Fibroblast of the conjunctiva (primary cell): Measurements from ENCODE around the gene SETBP1.
A peak's percentile ranks its signal among the peaks of the same experiment; 100 is the strongest.

Experiments
- DNase-seq: peaks from one replicate; pipeline ENCODE4 v3.0.0-alpha.2; 2010; ENCODE audit warnings: low read depth

SETBP1 gene

DNA sequence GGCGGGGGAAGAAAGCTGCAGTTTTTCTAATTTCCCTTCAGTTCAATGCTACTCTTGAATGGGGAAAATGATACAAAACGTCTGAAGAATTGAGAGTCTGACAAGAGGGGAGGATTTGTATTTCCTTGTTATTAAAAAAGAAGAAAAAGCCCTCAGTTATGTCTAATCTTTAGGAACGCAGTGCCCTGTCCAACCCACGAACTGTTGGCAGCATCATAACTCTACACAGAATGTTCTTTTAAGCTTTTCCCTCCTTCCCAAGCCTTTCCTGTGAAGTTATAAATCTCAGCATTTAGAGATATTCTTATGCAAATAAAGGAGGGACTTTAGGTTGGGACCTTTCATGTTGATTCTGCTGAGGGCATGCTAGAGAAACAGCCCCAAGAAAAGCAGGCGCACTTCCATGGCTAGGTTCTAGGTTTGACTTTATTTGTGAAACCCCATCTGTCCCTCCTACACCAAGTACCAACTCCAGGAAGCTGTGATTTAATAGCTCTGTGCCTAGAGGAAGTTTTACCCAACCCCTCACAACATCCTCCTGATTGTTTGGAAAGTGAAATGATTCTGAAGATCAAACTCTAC is 288.6 kb downstream of the SETBP1 start:
- DNase-seq = no peak

DNA sequence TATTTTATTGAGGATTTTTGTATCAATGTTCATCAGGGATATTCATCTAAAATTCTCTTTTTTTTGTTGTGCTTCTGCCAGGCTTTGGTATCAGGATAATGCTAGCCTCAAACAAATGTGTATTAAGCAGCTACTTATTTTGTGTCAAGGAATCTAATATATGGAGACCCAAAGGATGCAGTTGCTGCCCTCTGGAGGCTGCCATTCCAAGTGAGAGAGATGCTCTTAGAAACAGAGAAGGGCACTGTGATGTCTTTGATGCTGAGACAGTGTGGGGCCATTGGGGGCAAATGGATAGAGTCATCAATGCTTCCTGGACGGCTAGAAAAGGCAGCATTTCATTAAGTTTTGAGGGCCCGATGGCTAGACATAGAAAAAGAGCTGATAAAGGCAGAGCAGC is 292.6 kb downstream of the SETBP1 start:
- no peak for DNase-seq

DNA sequence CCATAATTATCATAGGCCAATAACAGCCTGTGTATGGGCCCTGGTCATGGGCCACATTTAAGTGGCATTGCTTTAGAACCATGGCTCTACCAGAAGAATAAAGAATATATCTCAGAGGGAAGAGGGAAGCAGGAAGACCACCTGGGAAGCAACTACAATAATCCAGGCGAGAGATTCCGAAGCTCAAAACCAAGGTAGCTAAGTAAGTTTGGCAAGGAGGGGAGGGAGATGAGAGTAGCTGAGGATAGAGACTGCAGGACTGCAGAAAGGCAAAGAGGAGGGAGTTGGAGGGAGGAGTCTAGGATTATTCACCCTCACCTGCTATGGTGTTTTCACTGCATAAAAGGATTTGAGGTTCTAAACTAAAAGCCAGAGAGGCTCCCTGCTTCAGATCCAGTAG is 293.5 kb downstream of the SETBP1 start:
- DNase-seq = no peak

DNA sequence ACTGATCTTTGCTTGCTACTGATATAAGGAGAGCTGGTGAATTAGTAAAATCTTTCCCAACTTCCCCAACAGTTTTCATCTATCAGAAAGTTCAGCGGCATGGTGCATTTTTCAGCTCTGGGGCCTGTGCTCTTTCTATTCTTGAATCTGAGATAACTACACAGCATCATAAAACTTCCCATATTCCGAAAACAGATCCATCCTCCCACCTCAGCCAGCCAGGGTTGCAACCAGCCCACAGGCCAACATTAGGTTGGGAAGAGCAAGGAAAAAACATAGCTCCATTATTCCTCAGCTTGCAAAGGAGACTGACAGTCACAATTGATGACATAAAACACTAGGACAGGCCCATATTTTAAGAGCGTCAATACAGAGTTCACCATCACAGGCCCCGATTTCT is 297.2 kb downstream of the SETBP1 start:
- DNase-seq = no peak

DNA sequence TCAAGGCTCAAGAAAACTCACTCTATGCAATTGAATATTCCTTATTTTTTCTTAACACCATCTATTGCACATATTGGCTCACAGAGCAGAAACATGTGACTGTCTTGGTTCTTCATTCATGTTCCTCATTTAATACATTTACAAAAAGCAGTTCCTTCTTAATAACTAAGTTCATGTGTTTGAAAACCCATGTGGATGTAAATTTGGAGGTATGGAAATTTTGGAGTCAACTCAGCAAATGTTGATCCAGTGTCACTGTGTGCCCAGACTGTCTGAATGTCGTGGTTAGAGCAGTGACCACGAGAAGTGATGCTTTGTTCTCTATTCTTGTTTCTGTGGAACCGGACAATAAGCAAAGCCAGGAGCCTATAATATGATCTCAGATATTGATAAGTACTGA is 299.1 kb downstream of the SETBP1 start:
- DNase-seq = no peak

DNA sequence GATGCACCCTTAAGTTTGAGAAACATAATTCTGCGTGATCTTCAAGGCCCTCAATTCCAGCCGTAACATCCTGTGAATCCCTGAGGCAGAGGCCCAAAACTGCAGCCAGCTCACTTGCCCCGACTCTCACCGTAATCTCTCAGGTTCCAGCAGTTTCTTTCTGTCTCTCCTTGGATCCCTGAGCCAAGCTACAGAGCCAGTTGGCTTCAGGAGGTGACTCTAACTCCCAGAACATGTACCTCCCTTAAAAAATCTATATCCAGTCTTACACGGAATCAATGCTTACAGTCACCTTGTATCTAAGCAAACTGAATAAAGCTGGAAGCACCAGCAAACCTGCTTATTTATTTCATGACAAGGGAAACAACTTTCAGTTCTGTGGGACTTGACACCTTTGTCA is 300.4 kb downstream of the SETBP1 start:
- no peak for DNase-seq

DNA sequence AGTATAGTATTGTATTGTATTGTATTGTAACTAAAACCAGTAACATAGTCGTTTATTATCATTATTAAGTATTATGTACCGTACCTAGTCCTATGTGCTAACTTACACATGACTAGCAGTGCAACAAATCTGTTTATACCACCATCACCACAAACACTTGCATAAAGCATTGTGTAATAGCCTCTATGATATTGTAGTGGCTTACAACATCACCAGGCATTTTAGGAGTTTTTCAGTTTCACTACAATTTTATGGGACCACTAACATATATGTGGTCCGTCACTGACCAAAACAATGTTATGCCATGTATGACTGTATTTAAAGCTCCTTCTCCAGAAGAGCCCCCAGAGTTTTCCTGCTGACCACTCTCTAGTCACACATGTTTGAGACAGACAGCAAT is 306.2 kb downstream of the SETBP1 start:
- no peak for DNase-seq

DNA sequence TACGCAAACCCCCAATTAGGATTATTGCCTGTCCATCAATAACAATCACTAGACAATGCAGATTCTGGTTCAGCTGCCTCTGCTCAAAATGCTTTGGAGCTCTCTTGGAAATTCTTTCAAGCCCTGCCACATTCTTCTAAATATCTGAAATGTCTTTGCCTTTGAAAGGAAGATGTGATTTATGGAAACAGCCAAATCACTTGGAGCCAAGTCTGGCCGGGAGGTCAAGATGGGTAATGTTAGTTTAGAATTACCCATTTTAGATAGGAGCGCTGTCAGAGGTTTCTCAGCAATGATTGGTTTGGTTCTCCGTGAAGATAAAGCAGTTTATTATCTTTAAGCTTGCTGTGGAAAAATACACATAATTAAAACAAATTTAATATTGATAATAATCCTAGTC is 306.7 kb downstream of the SETBP1 start:
- DNase-seq = no peak

DNA sequence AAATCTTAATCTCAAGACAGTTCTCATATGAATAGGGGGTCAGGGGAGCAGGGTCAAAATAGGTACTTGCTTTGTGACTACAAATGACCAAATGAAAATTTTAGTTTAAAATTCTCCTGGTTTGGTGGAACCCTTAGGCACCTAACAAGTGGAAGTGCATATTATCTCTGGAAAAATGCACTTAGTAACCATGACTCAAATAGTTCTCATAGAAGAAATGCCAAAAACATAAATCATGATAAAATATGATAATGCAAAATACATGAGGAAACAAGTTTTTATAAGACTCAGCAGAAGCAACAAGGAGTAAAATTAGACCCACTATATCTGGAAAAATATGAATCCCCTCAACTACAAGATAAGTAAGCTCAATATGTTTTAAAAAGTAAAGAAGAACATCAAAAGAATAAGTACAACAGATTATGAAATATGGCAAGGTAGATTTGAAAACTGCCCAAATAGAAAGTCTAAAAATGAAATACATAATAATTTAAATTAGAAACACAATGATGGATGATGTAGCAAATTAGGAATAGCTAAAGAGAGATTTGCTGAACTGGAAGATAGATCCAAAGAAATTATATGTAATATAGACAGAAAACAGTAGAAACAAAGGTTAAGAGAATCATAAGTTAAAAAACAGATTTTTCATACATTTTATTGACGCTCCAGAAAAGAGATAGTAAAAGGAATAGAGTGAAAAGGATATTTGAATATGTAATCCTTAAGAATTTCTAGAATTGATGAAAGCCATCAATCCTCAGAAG is 308.3 kb downstream of the SETBP1 start:
- no peak for DNase-seq

DNA sequence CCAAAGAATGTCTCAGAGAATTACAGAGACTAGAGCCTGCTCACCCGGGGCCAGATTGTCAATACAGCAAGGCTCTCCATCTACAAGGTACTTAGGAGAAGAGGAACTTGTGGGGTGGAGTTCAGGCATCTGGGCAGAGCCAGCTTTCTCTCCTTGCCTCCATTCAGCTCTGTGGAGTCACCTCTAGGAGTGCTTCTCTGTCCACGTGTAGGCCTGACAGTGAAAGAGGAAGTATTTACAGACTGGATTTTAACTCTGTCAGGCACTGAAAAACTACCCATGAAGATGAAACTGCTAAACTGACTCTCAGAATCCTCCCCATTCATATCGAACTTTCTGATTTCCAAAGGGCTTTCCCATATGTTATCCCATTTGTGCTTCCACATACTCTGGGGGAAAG is 315.6 kb downstream of the SETBP1 start:
- no peak for DNase-seq

DNA sequence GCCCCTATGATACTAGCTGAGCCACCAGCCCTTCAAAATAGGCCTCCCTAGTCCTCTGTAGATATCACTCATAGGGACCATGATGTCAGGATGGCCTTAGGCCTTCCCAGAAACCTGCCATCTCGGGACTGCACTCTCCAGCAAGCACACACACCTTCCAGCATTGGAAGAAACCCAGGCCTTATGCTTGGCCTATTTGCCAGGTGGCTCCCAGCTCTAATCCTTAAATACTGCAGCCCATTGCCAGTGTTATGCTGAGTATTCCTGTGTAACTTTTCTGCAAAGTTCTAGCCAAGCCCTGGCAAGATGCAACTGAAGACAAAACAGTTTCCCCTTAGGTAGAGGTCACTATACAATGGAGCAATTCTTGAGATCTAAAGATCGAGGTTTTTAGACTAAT is 316.5 kb downstream of the SETBP1 start:
- DNase-seq = no peak

DNA sequence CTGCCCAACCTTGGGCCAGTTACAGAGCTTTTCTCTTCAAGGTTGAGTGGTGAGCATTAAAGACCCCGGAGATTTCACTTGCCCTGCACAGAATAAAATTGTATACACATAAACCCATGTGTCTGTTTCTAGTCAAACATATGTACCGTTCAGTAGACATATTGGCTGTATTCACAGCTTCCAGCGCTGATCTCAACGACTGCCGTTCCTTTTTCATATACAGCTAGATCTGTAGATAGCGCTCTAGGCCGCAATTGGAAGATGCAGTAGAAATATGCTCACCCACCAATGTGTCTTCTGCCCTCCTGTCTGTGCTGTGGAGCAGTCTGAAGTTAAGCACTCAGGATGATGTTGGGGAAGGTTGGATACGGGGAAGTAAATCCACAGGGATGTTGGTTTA is 317.7 kb downstream of the SETBP1 start:
- no peak for DNase-seq

DNA sequence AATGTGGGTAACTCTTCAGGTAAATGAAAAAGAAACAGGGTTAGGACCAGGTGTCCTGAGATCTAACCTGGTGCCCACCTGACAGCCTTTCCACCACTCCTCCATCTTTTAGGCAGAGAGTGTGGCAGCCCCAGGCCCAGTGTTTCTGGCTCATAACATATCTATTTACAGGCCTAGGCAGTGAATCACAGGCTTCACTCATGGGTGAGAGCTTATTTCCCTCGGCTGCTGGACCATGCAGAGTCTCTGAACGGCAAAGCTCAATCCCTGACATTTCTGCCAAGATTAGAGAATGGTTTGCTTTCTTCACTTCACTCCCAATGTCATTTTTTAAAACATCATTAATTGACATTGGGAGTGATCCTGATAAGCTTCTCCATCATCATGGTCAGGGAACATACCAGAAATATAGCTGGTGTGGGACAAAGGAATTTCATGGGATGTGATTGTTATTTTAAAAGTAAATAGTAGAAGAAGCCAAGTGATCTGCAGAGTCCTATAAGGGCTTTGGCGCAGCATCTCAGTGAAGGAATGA is 323.9 kb downstream of the SETBP1 start:
- no peak for DNase-seq

DNA sequence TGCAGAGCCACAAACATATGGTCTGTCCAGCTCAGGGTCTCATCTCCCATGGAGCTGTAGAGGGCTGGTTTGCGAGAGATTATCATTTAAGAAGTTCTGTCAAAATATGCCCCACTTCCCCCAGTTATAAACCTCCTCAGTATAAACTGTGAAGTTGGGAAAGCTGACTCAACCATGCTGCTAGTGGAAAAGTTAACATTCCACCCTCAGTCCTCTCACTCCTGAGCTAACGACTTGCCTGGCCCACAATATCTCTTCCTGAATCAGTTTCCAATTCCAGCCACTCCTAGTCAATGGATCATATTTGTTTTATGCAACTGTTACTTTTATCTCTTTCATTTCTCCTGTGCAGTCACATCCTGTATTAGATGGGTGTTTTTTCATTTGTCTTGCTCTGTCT is 326.2 kb downstream of the SETBP1 start:
- no peak for DNase-seq

DNA sequence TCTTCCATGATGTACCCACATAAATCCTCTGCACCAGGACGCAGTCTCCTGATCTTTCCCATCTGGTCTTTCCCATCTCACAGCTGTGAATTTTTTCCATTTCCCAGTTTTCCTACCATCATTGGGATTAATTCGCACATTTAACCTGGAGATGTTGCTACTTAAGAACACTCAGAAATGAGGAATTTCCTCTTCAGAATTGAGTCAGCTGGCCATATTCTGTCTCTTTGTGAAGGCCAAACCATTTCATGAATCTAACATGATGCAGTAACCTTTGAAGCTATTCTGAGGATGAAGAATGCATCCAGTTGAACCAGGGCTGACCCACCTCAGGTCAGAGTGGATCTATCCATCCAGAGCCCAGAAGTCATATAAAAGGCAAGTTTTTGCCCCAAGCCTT is 326.8 kb downstream of the SETBP1 start:
- no peak for DNase-seq

DNA sequence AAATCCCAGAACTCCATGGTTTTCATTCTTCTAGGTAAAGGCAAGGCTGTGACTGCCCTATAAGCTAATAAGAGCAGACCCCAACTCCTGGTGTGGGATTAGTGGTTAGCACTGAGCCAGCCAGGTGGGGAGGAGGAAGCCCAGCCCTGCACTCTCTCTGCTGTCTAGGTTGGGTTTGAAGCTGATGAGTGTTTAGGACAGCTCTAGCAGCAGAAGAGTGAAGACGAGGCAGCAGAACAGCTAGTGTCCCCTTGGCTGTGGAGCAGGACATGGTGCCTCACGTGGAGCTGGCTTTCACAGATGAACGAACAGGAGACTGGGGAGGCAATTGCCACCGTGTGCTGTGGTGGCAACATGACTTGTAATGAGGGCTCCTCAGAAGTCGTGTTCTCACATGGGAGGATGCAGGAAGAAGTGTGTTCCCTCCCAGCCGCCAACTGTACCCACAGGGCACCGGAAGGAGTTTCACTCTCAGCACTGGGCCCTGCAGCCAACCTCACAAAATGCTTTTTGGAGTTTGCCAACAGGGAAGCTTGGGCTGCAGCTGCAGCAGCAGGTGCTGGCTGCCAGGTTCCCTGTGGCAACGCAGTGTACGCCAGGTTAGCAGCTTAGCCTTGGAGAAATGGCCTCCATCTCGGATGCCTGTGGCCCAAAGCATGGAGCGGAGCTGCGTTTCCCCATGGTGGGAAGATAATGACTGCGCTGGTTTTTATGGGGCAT is 328.2 kb downstream of the SETBP1 start:
- no peak for DNase-seq

DNA sequence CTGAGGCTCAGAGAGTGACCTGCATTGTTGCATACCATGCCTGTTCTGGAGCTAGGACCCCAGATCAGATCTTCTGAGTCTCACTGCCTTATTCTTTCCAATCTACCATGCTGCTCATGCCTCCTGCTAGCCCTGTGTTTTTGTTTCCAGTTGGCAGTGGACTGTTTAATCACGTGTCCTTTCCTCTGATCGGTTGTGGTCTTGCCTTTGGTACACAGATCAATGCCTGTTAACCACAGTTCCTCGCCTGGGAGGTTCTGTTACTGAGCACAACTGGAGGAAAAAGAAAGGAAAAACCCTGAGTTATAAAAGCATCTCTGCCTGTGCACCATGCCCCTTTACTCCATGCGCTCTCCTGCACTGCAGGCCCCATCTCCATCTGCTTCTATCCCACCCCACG is 329.1 kb downstream of the SETBP1 start:
- no peak for DNase-seq

DNA sequence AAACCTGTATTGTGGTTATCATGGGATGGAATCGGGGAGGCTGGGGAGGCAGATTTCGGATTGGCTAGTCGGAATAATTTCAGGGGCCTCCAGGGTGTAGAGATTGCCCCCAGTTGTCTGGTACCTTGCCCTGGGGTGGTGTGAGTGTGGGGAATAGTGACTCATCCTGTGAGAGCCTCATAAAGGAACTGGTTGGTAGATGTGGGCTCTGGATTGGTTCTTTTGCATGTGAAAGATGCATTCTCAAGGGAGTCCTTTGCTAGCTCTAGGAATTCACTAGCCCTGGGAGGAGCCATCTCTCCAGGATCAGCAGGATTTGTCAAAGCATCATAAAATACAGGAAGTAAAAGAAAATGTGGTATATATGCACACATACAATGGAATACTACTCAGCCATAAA is 331.6 kb downstream of the SETBP1 start:
- no peak for DNase-seq

DNA sequence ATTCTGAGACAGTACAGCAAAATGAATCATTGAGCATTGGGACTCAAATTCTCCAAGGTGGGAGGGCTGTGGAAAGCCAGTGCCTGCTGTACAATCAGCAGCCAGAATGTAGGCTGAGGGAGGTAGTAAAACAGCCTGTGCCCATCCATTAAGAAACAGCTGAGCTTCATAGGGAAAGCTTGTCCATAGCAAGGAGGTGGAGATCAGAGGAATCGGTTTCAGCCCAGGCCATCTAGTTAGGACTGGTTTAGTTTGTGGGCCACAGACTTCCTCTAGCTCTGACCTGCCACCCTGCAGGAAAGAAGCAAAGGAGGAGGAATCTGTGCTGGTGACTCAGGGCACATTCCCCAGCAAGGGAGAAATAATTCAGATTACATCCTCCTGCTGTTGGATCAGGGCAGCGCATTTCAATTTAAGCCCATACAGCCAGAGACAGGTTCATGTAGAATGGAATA is 333.4 kb downstream of the SETBP1 start:
- peak; percentile 43 for DNase-seq

DNA sequence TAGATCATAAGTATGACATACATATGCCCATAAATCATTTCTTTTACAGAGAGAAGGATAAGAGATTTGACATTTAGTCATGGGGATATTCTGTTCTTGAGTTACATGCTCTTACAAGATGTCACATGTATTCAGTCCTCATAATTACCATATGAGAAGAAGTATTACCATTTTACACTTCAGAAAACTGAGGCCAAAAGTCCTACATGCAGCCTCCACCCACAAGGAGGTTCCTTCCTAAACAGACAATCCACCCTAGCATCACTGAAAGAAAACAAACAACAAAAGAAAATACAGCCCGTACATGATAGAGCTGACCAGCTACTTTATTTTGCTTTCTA is 335.1 kb downstream of the SETBP1 start:
- no peak for DNase-seq

DNA sequence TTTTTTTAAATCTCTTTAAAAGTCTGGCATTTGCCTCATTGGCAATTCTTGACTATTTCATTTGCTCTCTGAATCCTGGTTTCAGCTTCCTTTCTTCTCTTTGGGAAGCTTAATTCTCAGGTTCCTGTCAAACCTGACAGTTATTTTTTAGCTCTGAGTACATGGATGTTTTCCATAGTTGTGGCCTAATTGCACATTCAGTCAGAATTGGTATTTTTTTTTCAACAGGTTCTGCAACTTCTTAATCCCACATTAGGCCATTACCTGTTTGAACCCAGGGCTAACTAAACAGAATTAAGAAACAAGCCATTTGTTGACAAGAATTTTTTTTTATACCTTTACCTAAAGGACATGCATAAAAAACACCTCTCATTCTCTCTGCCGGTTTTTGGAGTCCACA is 338.8 kb downstream of the SETBP1 start:
- no peak for DNase-seq

DNA sequence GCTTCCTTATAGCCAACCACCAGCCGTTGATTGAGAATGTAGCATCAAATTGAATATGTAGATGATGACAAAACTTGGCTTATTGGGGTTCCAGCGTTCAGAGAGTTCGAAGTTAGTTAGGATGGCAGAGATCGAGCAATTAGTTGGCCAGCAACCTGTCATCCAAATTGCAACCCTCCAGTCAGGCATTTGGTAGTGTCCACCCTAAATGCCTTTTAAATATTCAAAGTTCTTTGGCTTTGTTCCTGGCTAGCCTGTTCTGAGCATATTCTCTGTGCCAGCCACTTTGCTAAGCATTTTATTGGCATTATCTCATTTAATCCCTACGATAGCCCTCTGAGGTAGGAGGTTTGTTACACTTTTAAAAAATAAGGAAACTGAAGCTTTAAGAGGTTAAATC is 342.8 kb downstream of the SETBP1 start:
- DNase-seq = no peak

DNA sequence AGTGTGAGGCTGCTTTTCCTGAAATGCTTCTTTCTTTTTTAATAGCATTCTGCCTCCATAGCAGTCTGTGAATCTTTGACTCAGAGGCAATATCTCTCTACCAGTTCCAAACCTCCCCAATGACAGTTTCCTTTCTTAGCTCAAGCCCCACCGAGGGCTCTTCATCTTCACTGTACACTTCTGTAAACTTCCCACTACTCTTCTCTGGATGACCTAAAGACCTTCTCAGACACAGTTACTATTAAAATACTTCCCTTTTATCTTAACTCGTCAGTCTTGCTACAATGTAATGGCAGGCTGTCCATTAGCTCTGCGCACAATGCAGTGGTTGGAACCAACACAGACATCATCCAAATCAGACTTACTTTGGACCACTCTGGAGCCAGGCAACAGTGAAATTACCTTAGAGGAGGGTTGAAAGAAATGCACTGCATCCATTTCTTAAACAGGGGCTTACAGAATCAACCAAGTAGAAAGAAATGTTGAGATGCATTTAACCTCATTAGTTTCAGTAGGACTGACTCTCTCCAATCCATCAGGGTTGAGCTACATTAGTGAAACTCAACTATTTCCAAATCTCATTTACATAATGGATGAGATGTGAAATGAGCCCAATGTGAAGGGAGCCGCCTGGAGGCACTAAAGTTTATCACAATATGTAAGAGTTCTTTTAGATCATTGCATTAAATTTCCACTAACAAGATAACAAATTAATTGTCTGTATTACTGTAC is 343.8 kb downstream of the SETBP1 start:
- no peak for DNase-seq
